GM12875 (cell line): ENCODE results near the gene KCNJ10.

Source experiments
- H3K4me3 ChIP-seq: one replicate; pipeline ENCODE4 v1.5.1; 2011; ENCODE audit warnings: low read depth, low read length, control low read depth
- TF ChIP-seq, protein P1 (sequence below): IDR thresholded peaks from 2 replicates; pipeline ENCODE4 v1.5.1; 2011; ENCODE audit warnings: low read depth, mild to moderate bottlenecking, control low read depth, inconsistent platforms, low read length, moderate library complexity, borderline replicate concordance; ENCODE audit not compliant: insufficient read depth

KCNJ10 gene

DNA sequence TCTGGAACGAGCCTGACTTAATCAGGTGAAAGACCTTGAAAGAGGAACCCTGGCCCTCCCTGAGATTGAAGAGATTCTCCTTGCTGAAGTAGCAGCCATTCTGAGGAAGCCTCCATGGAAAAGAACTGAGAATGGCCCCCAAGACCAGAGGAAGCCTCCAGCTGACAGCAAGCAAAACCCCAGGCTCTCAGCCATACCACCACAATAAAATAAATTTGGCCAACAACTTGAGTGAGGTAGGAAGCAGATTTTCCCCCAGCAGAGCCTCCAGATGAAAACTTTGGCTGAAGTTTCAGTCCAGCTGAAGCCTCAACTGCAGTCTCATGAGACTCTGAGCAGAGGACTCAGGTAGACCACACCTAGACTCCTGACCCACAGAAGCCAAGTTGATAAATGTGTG, 82.0 kb downstream of the KCNJ10 start:
- no peak overlapping the region for H3K4me3 ChIP-seq

DNA sequence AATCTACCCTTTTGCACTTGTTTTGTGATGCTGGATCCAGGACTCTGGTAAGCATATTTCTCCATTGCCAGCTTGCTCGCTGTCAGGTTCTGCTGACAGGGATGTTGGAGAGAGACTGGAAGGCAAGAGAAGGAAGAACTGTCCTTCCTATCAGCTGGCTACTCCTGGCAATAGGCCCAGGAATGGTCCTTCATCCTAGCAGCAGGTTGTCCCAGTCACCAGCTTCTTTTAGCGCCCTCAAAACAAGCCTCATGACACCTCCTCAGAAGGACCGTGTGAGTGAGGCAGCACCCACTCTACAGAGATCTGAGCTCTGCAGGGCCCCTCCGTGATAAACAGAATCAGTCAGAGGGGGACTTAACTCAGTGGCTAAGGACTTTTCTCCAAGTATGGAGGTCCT, 82.8 kb downstream of the KCNJ10 start:
- TF ChIP-seq, protein P1, sequence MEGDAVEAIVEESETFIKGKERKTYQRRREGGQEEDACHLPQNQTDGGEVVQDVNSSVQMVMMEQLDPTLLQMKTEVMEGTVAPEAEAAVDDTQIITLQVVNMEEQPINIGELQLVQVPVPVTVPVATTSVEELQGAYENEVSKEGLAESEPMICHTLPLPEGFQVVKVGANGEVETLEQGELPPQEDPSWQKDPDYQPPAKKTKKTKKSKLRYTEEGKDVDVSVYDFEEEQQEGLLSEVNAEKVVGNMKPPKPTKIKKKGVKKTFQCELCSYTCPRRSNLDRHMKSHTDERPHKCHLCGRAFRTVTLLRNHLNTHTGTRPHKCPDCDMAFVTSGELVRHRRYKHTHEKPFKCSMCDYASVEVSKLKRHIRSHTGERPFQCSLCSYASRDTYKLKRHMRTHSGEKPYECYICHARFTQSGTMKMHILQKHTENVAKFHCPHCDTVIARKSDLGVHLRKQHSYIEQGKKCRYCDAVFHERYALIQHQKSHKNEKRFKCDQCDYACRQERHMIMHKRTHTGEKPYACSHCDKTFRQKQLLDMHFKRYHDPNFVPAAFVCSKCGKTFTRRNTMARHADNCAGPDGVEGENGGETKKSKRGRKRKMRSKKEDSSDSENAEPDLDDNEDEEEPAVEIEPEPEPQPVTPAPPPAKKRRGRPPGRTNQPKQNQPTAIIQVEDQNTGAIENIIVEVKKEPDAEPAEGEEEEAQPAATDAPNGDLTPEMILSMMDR = no peak
- H3K4me3 ChIP-seq = no peak overlapping the region

More for the DNA sequence above, 82.0 kb downstream of the KCNJ10 start:
- TF ChIP-seq, protein P1 = no peak

DNA sequence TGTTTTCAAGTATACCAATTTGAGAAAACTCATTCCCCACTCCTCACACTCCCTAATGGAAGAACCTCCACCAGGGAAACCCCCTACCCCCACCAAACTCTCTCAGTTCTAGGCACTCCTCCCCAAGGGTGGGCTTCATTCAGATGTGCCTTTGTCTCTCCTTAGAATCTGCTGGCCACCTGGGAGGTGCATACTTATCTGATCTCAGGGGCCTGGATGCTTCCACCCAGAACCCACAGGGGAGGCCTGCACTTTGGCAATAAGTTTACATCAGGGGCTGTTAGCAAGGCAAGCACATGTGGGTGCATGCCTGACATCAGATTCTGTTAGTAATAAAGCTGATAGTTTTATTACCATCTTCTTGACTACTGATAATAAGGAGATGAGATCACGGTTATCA, 83.4 kb downstream of the KCNJ10 start:
- TF ChIP-seq, protein P1 = no peak
- no peak overlapping the region for H3K4me3 ChIP-seq

DNA sequence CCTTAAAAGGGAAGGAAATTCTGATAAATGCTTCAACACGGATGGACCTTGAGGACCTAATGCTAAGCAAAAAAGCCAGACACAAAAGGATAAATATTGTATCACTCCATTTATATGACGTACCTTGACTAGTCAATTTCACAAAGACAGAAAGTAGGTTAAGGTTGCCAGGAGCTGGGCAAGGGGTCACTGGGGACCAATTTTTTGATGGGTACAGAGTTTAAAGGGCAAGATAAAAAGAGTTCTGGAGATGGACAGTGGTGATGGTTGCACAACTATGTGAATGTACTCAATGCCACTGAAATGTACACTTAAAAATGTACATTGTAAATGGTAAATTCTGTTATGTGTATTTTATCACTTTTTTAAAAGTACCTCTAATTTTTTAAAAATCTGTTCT, 83.9 kb downstream of the KCNJ10 start:
- no peak overlapping the region for H3K4me3 ChIP-seq
- TF ChIP-seq, protein P1 = no peak

DNA sequence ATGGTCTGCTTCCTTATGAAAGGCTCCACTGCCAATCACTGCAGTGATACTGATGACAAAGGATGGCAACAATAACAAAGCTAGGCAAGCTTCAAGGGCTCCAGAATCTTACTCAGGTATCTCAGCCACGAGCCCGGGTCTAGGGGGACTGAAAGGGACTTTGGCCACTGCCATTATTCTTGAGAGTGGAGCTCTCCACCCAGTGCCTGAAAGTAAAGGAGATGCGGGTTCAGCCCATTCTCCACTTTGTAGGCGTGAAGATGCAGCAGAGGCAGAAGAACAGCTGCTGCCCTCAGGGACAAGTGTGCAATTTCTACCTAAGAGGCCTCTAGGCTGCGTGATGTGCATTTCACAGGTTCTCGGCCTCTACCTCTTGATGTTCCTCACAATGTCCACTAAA, 84.5 kb downstream of the KCNJ10 start:
- no peak overlapping the region for H3K4me3 ChIP-seq
- TF ChIP-seq, protein P1 = no peak

DNA sequence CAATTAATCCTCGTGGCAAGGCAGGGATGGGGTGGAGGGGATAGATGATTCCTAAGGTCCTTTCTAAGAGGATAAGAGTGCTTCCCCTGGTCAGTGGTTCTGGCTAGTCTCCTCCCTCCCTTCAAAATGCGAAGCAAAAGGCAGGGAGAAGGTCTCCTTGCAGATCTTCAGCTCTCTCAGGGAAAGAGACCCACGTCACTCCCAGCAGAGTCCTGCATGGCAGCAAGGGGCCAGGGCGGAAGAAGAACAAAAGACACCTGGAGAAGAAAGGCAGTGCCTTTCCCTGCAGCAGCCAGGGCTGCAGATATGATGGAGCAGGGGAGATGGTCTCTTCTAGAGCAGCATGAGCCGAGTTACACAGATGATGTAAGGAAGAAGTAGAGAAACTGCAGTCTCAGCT, 86.3 kb downstream of the KCNJ10 start:
- H3K4me3 ChIP-seq = no peak overlapping the region
- TF ChIP-seq, protein P1 = no peak

DNA sequence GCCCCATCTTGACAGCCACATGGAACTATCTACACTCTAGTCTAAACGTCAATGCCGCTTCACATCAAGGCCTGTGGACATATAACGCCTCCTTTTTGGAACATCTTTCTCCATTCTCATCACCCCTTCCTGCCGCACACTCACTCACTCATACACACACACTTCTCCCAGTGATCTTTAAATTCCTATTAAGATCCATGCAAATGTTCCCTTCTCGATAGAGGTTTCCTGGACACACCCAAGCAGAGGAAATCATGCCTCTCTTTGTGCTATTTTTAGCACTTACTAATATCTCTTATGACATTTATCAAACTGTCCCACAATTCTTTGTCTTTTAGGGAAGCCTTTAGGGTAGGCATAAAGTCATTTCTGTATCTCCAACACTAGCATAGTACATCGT, 87.7 kb downstream of the KCNJ10 start:
- no peak overlapping the region for H3K4me3 ChIP-seq
- TF ChIP-seq, protein P1 = no peak
